Astrocyte of the cerebellum (primary cell): ENCODE results near the gene ERVMER34-1.

ENCODE experiments used
- DNase-seq: peaks from one replicate; pipeline ENCODE4 v3.0.0-alpha.2; 2011; ENCODE audit warnings: low read depth
- H3K4me3 ChIP-seq: 2 replicates; pipeline ENCODE4 v1.5.1; 2011; ENCODE audit warnings: mild to moderate bottlenecking, low read depth, low read length, moderate library complexity
- CTCF ChIP-seq: IDR thresholded peaks from 2 replicates; pipeline ENCODE4 v1.5.1; 2012; ENCODE audit warnings: low read length, low read depth, moderate library complexity, mild to moderate bottlenecking; ENCODE audit errors: missing control alignments
- in situ Hi-C: cut with HindIII; loops from 2 replicates; pipeline ENCODE4 v1.10.0; 2017; ENCODE audit warnings: low sequenced_read_pairs

ERVMER34-1 gene

GRCh38 chr4:52783069-52783468 is 31.8 kb upstream of the ERVMER34-1 start:
- no peak for DNase-seq
- H3K4me3 ChIP-seq: no peak overlapping the region
- TF ChIP-seq CTCF: no peak
- in situ Hi-C loops: no loop called here

- TF ChIP-seq CTCF: no peak
- DNase-seq: no peak
- in situ Hi-C loops: no loop called here
- no peak overlapping the region for H3K4me3 ChIP-seq
Measured at GRCh38 chr4:52780617-52781354, 29.6 kb upstream of the ERVMER34-1 start.

GRCh38 chr4:52780206-52780605 is 29.0 kb upstream of the ERVMER34-1 start:
- in situ Hi-C loops: no loop called here
- H3K4me3 ChIP-seq: no peak overlapping the region
- TF ChIP-seq CTCF: no peak
- peak; percentile 22 for DNase-seq

GRCh38 chr4:52760256-52760655 is 9.0 kb upstream of the ERVMER34-1 start:
- no peak overlapping the region for H3K4me3 ChIP-seq
- in situ Hi-C loops: no loop called here
- no peak for DNase-seq
- no peak for TF ChIP-seq CTCF

- in situ Hi-C loops: no loop called here
- no peak for DNase-seq
- H3K4me3 ChIP-seq: no peak overlapping the region
- TF ChIP-seq CTCF: no peak
Measured at GRCh38 chr4:52755426-52755825, 4.2 kb upstream of the ERVMER34-1 start.

- in situ Hi-C loops: no loop called here
- no peak overlapping the region for H3K4me3 ChIP-seq
- no peak for DNase-seq
- TF ChIP-seq CTCF: no peak
Measured at GRCh38 chr4:52752936-52753335, 1.7 kb upstream of the ERVMER34-1 start.

GRCh38 chr4:52751487-52751911 is 274 bp upstream of the ERVMER34-1 start:
- no peak for TF ChIP-seq CTCF
- in situ Hi-C loops: no loop called here
- DNase-seq: no peak
- peak overlapping the region; percentile 48 for H3K4me3 ChIP-seq
